HG02642 (cell line): ENCODE data around the gene PLEKHG3.

Source experiments
- ATAC-seq: cut with Tn5 transposase; IDR thresholded peaks from one replicate; pipeline ENCODE4 v1.9.1; 2021; ENCODE audit warnings: mild to moderate bottlenecking; ENCODE audit not compliant: unreplicated experiment, poor library complexity

Gene PLEKHG3

DNA sequence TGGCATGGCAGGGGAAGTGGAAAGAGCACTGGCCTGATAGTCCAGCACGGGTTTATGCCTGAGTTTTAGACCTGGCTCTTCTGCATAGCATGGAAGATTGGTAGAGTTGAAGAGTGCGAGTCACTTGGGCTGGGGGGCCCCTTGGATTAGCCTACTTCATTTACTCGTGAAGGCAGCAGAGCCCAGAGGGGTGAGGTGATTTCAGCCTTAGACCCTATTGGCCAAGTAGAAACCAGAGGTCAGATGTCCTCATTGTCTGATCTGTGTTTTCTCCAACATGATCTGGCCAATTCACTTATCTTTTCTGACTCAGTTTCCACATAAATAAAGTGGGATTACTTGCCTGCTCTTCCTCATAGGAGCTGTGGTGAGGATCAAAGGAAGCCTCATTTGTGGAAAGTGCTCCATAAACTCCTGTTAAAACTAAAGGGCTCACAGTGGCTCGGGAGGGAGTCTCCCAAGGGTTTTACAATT, 1.9 kb downstream of the PLEKHG3 start:
- no peak for ATAC-seq

DNA sequence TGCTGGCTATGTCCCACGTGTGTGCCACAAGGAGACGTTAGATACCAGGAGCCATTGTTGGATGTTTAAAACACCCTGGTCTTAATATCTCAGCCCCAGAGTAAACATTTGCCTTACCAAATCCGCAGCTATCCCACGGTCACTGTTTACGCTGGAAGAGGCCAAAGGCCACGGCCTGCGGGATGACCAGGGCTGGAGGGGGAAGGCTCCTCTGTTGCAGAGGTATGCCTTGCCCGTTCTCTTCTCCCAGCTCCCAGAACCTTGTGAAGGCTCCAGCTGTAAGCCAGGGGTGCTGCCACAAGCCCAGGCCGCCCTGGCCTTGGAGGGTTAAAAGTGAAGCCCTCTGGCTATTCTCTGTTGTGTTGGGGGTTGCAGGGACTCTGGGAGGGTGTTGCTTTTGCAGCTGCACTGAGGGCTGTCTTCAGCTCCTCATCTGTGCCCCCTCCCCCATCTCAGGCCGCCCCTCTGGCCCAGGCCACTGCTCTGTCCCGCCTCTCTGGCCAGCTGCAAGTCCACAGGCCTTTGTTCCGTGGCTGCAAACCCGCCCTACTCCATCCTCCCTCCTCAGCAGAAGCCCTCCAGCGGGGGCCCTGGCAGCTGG, 2.5 kb downstream of the PLEKHG3 start:
- no peak for ATAC-seq

DNA sequence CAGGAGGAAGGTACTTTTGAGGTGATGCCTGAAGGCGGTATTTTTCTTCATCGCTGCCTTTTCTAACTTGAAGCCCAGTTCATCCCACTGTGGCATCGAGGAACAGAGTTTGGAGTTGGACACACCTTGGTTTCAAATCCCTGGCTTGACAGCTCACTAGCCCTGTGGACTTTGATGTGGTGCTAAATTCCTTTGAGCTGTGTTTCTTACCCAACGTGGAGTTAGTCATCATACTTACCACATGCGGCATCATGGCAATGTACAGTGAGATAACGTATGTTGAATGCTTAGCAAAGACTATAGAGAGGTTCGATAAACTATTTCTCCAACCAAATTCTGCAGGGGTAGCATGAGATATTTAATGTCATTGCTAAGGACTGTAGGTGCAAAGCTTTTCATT, 3.4 kb downstream of the PLEKHG3 start:
- no peak for ATAC-seq

DNA sequence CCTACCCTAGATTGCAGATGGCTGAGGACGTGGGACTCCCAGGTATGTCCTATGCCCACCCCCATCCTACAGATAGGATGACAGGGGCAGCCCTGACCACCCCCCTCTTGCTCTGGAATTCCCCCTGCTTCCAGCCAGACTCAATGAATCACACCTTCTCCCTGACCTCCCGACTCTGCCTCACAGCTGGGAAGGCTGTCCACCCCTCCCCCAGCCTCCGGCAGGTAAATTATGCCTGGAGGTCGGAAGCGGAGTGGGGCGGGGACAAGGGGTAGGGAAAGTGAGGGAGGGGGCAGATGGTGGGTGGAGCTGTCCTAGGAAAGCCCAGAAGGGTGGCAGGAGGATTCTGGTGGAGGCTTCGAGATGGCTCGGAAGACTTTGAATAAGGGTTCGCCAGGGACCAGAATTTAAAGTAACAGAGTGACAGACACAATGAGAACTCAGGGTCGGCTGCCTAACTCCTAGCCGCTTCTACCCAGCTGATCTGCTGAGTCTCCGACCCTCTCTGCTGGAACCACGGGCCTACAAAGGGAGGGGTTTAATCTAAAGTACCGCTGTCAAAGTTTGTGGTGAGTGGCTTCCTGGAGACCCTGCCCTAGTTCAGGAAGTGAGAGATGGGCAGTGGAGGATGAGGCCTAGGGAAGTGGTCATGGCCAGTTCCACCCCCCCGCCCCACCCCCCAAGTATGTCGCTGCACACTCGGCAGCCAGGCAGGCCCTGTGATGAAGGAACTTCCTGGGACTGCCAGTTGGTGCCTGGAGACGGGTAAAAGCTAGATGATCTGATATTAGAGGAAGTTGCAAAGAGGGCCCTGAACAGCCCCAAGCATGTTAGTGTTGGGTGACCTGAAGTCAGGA, 4.2 kb downstream of the PLEKHG3 start:
- ATAC-seq, result no peak

DNA sequence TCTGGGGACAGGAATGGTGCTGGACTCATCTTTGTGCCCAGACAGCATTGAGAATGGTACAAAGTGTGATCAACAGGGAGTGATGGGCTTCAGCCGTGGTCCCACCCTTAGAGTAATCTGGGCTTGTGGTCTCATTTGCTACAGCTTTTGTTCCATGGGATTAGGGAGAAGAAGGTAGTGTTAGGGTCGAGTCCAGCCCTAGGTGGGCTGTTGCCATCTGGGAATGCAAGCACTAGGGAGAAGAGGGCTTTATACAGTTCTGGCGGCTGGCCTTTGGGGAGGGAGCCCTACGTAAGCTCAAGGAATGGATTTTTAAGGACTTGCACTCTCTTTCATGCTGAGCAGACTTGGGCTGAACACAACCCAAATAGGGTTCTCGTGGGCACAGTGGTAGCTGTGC, 4.9 kb downstream of the PLEKHG3 start:
- ATAC-seq, result no peak

DNA sequence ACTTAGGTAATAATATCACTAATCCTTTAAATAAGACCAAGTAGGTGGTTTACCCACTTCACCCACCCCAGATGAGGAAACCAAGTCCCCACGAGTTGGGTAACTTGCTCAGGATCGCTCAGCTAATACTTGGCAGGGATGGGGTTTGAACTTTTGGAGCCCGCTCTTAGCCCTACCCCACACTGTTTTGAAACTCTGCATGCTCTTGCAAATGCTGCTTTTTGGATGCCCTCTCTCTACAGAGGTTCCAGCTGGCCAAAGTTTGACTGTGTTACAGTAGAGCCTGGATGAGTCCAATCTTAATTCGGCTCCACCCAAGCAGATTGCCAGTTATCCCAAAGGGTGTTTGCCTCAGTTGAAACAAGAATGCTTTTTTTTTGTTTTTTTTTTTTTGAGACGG, 6.8 kb downstream of the PLEKHG3 start:
- ATAC-seq, result no peak

DNA sequence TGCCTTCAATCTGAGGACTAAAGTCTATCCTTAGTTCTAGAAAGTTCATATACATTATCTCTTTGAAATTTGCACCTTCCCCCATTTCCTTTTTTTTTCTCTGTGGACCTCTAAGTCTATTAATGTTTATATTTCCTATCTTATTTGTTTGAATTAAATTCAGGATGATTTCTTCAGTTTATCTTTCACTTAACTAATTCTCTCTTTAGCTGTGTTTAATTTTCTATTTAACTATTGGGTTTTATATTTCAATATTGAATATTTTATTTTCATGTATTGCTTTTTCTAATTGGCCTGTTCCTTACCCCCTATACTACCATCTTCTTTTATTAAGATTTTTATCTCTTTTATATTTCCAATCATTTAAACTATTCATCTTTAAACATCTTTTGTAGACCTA, 9.5 kb downstream of the PLEKHG3 start:
- no peak for ATAC-seq

DNA sequence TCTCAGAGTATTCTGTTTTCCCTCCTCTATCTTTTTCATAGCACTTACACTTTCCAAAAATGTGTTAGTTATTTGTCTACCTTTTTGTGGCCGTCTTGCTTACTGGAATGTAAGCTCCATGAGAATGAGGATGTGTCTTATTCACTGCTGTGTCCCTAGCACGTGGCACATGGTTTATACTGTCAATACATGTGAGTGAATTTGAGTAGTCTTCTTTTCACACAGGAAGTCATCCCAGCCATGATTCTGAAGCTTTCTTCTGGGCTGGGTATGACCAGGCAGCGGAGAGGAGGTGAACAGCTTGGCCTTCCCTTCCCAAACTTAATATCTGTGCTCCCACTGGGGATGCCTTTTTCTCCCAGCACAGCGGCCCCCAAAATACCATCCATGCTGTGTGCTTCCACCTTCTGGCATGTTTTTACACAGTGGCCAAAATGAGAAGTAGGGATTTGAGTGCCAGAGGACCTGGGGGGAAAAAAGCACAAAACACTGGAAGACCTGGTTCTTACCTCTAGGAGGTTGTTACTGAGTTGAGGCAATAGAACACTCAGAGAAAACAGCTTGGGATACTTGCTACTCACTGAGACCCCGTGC, 10.3 kb downstream of the PLEKHG3 start:
- ATAC-seq, result no peak

DNA sequence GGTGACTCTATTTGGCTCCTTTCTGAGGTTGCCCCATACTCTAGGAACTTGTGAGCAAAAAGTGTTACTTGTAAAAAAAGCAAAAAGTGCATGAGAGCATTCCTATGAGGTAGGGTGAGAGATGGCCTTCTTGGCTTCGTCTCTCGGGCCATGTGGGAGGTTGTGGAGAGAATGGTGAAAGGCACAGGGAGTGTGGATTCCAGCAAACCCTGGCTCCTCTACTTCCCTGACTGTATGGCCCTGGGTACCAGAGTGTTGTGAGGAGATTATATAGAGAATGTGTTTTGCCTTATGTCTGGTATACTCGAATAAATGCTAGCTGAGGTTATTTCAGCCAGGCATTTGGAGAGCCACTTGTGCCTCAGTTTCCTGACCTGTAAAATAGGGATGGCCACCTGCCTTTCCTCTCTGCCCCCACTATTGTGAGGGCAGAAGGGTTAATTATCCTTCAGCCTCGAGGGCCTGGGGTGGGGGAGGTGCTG, 11.0 kb downstream of the PLEKHG3 start:
- no peak for ATAC-seq

DNA sequence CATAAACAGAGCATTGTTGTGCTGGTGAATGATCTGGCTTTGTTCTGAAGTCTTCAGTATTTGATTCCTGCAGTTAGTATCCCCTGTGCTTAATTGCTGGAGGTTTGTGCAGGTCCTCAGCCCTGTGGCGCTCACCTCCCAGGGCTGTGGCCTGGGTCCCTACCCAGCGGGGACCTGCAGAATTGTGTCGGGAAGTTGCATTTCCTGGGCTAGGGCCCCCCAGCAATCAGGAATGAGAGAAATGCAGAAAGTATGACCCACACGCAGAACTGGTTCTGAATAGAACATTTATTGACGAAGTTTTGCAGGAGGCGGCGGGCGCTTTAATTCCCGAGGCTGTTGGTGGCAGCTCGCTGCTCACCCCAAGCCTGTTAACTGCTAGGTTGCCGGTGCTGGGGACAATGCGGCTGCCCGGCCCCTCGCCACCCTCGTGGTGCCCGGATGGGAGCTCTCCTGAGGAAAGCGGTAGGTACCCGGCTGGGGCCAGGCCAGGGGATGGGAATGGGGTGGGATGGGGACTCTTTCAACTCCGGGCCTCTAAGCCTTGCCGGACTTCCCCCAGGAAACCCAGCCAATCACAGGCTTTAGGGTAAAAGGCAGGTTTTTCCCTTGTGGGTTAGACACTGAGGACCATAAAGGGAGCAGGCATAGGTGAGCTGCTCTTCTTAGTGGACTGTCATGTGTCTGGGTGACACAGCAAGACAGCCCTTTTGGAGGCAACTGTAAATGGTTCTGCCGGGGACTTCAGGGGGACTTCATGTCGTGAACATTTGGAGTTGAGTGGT, 11.6 kb downstream of the PLEKHG3 start:
- no peak for ATAC-seq

DNA sequence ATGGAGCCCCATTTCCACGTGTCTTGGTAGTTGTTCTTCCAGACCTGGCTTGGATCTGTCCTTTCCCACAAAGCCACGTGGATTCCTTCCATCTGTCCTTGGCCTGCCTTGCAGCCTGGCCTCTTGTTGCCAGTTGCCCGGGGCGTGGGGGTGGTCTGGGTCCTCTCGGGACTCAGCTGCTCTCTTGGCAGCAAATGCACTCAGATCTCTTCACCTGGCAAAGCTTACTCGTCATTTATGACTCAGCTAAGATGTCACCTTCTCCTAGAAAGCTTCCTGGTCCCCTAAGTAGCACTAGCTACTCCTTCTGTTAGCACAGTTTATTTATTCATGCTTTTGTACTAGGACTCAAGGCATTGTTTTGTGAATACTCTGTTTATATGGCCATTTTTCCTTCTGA, 13.6 kb downstream of the PLEKHG3 start:
- no peak for ATAC-seq

DNA sequence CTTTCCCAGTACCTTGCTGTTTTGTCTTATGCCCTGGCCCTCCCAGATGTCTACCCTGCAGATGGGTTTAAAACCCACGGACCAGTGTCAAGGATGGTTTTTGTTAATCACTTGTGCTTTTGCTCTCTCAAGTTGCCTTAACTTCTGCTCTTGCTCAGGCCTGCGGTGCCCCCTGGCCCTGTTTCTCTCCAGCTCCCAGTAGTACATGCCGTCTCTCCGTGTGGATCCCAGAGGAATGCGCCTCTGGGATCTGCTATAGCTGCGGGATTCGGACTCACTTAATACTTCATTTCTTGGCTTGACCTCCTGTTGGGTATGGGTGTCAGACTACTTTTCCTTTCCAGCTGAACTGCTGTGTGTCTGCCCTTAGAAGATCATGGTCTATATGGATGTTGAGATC, 14.5 kb downstream of the PLEKHG3 start:
- ATAC-seq, result no peak

DNA sequence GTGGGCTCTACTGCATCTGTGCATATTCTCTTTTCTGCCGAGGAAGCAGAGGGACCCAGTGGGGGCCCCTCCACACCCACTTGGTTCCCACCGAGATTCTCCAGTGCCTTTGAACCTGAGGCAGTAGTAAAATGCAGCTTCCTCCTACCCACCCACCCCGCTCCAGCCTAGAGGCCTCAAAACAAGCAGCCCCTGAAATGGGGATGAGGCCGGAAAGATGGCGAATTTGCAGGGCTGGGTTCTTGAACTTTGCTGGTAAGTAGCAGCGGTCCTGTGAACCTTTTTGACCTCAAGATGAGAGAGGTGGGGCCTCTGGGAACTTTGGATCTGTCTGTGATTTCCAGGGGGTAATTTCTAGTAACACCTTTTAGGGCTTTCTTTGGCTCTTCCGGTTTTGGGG, 15.4 kb downstream of the PLEKHG3 start:
- no peak for ATAC-seq

DNA sequence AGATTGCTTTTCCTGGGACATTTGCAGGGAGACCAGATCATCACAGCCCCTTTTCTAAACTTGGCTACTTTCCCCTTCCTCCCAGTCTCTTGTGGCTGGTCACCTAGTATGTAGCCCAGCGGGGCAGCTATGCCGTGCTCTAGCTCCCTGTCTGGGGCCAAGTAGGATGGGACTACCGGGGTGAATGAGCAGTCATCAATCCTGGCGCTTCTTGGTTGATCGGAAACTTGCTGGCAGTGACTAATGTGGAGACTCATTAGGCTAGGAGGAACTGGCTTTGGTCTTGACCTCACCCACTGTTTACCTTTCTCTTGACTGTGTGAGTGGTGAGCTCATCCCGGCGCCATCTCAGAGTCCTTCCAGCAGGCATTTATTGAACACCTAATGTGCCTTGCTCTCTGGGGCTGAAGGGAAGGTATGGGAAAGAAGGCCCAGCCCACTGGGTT, 15.9 kb downstream of the PLEKHG3 start:
- ATAC-seq, result no peak

DNA sequence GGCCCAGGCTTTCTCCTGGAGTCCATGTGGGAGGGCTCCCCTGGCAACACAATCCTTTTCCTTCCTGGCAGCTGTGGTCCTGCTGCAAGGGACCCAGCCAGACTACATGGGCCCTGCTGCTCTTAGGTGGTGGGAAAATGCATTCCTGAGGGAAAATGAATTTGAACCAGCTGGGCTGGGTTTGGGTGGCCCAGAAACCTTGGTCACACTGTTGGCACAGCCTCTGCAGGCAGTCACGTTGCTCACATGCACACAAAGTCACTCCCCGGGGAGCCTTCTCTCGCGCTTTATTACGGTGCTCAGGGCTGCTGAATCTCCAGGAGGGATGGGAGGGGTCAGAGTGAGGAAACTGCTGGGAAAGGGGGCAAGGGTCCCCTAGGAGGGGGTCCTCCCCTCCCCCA, 17.2 kb downstream of the PLEKHG3 start:
- ATAC-seq, result no peak

DNA sequence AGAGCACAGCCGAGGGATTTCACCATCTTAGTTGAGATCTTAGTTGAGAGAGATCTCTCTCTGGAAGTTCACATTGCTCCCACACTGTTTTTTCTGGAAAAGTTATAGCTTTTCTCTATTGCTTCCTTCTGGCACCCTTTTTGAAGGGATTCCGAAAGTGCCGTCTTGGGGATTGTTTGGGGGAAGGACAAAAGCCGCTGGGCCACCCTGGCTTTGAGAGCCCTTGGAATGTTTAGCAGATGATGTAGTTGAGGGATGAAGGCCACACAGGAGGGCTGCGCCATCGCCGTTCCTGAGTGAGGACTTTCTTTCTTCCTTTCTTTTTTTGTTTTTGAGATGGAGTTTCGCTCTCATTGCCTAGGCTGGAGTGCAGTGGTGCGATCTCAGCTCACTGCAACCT, 17.7 kb downstream of the PLEKHG3 start:
- ATAC-seq, result no peak

DNA sequence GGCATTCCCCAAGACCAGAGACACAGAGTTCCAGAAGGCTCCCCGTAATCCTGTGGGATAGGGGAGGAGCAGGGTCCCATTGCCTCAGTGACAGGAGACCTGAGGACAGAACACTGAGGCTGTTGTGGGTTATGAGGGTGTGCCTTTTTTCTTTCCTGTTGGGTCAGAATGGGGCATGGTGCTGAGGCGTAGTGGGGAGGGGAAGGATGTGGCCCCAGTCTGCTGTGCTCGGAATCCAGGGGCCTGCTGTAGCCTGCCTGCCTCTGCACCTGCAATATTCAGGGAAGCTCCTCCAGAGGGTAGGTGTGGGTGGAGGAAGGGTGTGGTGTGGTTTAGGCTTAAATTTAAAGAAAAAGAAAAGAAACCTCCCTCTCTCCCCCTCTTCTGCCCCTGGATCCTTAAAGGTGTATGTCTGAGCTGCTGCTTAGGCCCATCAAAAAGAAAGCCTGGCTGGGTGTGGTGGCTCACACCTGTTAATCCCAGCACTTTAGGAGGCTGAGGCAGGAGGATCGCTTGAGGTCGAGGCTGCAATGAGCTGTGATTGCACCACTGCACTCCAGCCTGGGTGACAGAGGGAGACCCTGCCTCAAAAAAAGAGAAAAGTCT, 18.7 kb downstream of the PLEKHG3 start:
- no peak for ATAC-seq

DNA sequence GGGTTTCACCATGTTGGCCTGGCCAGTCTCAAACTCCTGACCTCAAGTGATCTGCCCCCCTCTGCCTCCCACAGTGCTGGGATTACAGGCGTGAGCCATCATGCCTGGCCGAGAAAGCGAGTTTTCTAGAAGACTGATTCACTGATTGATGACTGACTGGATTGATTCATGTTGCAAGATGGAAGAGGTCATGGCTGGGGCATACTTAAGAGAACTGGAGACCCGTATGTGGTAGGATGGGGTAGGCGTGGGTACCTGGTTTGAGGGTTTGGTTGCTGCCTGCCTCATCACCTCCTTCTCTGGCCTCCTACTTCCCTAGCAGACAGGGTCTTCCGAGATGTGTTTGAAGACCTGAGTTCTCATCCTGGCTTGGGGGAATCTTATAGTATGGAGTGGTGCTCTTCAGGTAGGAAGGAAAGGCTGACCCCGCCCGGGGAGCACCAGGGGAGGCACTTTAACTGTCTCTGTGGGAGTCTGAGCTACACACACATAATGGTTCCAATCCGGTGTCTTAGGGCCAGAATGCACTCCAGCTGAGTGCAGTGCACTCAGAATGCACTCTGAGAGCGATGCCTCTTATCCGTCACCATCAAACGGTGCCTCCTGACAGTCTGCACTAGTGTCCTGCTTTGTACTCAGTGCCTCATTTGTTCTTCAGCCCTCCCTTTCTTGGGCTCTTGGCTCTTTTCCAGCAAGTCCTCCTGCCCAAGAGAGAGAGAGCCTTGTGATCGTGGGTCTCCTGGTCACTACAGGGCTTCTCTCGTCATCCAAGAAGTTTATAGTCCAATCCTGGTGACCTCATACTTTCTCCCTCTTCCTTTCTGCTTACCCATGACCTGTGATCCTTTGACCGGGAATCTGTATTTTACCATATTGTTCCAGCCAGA, 19.7 kb downstream of the PLEKHG3 start:
- no peak for ATAC-seq

DNA sequence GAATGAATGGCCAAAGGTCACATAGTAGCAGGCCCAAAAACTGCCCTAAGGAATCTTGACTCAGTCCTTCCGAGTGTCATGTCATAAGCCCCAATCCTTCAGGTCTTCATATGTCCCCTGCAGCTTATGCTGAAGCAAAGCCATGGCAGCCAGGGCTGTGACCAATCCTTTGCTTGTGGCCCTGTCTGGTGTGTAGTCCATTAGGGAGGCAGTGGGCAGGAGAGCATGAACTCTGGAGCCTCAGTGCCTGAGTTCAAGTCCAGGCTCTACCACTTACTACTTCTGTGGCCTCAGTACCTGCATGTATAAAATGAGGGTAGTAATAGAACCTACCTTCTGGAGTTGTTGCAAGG, 20.3 kb downstream of the PLEKHG3 start:
- ATAC-seq, result no peak
